Inflammatory macrophage treated with lipopolysaccharide for 1 hour (primary cell): ENCODE measurements around the gene PTBP2.

ENCODE experiments used
- DNase-seq, 2 donors: peaks; one replicate each; pipeline ENCODE4 v3.0.0-alpha.2; 2020 to 2022

Gene PTBP2

GRCh38 chr1:96825231-96825630 is 103.6 kb downstream of the PTBP2 start:
- DNase-seq, result no peak

GRCh38 chr1:96825950-96826576 is 104.5 kb downstream of the PTBP2 start:
- DNase-seq, result no peak

DNA sequence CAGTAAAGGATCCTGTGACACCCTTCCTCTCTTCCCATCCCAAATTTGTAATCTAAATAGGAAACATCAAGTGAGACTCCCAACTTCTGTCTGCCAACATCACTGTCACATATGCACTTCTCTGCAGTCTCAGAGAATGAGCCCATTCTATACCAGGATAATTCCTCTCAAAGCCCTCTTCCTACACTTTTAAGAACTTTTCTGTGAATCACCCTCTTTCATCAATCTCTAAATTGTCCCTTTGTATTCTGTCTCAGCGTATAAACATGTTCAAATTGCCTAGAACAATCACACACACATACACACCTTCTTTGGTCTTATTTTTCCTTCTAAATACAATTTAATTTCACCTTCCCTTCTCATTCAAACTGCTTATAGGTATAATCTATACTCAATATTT is 111.8 kb downstream of the PTBP2 start:
- DNase-seq, result no peak

DNA sequence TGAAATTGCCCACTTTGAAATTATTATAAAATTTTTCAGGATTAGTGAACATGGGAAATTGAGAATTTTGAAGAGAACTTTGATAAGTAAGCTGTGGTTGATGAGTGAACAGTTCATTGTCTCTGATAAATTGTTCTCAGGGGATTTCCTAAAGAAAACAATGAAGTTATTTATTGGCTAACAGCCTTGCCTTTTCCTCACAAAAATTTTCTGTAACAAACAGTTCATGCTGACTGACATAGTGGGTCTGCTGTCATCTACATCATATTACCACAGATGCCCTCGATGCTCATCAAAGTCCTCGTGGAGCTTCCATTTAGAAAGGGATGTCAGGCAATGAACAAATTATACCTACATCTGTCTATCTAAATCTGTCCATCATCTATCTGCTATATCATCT is 113.4 kb downstream of the PTBP2 start:
- no peak for DNase-seq

- DNase-seq, result no peak
These were observed 115.6 kb downstream of the PTBP2 start for GRCh38 chr1:96837057-96837780.

DNA sequence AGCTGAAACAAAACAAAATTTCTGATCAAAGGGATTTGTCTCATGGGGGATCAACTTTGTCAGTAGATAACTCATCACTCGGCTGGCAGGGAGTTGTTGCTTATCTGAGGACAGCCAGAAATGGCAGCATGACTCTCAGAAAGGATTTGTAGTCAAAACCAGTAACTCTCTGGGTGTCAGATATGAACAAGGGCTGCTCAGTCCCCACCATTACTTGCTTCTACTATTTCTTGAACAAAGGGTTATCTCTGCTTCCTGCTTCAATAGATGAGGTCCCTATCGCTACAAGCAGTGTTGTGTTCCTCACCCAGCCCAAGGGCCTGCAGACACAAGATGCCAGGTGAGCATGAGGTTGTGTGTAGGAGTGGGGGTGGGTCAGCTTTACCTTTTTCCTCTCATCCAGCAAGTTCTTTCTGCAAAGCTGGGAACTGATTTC is 116.2 kb downstream of the PTBP2 start:
- no peak for DNase-seq

DNA sequence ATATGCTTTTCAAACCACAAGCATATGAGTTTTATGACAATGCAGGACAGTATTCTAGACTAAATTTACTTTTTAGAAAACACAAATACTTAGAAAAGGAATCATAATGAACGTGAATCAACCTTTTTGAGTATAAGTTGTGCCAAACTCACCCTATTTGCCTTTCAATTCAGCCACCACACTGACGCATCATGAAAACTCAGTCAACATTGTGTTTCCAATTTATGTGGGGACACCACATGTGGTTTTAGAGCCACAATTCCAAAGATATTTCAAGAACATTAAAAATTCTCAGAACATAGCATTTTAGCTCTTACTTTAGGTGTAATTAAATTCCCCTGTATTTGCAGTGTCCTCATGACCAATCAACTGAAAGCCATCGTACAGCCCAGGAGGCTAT is 118.8 kb downstream of the PTBP2 start:
- DNase-seq, result no peak

GRCh38 chr1:96842215-96842614 is 120.6 kb downstream of the PTBP2 start:
- peak; percentile 9 to 18 for DNase-seq

DNA sequence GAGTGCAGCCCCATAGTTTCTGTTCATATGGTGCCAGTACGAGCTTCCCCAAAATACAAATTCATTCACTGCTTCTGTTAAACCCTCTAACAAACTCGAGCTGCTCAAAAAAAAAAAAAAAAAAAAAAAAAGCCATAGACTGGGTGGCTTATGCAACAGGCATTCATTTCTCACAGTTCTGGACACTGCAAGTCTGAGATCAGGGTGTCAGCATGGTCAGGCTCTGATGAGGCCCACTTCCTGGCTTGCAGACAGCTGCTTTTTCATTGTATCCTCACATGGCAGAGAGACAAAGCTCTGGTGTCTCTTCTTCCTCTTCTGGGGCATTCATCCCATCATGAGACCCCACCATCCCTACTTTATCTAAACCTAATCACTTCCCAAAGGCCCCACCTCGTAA is 121.6 kb downstream of the PTBP2 start:
- peak in 1 of 2 donors; percentile 2 for DNase-seq

DNA sequence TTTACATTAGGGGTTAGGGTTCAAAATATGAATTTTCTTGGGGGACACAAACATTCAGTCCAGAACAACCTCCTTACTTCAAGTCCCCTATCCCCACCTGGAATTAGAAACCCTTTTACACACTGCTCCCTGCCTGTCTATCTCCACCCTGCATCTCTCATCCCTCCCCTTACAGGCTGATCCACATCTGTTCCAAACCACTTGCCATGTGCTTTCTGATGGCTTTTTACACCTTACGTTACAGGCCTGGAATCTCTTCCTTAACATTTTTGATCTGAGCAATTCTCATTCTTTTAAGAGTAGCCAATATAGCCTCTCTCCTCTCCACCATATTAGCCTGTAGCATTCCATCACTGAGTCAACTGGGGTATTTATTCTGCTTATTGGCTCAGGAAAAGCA is 122.0 kb downstream of the PTBP2 start:
- DNase-seq, result no peak

DNA sequence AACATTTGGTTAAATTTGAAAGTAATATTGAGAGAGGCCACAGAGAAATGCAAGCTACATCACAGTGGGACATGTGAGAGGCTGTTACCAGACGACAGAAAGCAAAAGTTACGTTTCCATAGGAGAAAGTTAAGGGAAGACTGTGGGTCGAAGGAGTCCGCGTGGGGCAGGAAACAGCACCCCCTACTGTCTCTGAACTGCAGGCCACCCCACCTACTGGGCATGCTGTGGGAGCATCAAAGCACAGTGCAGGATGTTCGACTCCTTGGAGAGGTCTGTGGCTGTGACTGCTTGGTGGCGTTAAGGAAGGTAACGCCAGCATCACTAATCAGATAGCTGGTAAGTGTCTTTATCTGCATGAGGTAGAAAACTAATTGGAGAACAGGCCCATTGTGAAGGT is 123.9 kb downstream of the PTBP2 start:
- DNase-seq, result peak; percentile 2 to 41

- no peak for DNase-seq
These were observed 140.3 kb downstream of the PTBP2 start for GRCh38 chr1:96861836-96862235.

GRCh38 chr1:96863449-96863848 is 141.9 kb downstream of the PTBP2 start:
- DNase-seq, result no peak
